Measurements from ENCODE around the gene TSPOAP1.

TSPOAP1 gene, protein sequence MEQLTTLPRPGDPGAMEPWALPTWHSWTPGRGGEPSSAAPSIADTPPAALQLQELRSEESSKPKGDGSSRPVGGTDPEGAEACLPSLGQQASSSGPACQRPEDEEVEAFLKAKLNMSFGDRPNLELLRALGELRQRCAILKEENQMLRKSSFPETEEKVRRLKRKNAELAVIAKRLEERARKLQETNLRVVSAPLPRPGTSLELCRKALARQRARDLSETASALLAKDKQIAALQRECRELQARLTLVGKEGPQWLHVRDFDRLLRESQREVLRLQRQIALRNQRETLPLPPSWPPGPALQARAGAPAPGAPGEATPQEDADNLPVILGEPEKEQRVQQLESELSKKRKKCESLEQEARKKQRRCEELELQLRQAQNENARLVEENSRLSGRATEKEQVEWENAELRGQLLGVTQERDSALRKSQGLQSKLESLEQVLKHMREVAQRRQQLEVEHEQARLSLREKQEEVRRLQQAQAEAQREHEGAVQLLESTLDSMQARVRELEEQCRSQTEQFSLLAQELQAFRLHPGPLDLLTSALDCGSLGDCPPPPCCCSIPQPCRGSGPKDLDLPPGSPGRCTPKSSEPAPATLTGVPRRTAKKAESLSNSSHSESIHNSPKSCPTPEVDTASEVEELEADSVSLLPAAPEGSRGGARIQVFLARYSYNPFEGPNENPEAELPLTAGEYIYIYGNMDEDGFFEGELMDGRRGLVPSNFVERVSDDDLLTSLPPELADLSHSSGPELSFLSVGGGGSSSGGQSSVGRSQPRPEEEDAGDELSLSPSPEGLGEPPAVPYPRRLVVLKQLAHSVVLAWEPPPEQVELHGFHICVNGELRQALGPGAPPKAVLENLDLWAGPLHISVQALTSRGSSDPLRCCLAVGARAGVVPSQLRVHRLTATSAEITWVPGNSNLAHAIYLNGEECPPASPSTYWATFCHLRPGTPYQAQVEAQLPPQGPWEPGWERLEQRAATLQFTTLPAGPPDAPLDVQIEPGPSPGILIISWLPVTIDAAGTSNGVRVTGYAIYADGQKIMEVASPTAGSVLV (N-terminal part only)

DNA sequence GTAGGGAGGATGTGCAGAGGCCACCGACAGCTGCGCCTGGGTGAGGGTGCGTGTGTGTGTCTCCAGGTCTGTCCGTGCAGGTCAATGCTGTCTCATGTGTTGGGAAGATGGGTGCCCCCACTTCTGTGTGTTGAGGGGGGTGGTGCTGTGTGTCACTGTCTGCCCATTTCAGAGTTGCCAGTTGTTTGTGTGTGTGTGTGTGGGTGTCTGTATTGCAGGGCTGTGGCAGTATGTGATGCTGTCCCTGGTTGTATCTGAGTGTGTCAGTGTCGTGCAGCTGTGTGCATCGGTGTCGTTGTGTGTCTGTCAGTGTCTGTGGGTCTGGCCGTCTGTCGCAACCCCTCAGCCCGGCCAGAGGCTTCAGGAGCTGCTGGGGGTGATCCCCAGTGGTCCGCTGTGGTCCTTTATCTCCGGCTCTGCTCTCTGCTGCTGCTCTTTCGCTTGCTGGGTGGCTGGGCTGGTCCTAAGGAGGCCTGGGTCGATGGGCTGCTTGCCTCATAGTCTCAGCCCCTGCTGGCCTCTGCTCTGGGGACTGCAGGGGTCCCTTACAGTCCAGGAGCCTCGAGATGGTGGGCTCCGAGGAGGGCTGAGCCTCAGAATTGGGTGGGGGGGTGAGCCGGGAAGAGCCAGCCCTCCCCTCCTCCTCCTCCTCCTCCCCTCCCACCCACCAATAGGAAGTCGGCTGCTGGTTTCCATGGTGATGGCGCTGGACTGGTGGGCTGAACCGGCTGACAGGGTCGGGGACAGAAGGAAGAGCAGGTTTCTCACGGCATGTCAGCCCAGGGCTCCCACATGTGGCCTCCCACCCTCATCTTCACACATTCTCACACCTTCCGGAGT lies at the start of gene TSPOAP1:
Gene TSPOAP1 (minus strand): TSS at position 601 of the 840 bp plus-strand sequence. CDS start 875 bp downstream, outside the sequence.
- peak; percentile 81 for DNase-seq (ENCODE audit: low spot score)

DNA sequence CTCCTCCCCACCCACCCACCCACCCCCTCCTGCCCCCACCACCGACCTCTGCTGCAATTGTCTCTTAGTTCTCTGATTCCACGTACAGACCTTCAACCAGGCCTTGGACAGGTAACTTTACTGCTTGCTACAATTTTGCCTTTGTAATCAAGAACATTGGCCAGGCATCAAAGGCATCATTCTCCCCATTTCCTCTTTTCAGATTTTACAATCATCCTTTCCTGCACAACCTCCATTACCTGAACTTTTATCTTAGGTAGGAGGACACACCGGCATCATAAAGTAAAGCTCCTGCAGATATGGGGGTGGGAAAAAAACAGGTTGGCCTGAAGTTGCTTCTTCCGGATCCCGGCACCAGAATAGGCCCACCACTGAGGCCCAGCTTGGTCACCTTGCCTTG lies 49.1 kb upstream of the TSPOAP1 start:
- DNase-seq (ENCODE audit: low spot score), result no peak

DNA sequence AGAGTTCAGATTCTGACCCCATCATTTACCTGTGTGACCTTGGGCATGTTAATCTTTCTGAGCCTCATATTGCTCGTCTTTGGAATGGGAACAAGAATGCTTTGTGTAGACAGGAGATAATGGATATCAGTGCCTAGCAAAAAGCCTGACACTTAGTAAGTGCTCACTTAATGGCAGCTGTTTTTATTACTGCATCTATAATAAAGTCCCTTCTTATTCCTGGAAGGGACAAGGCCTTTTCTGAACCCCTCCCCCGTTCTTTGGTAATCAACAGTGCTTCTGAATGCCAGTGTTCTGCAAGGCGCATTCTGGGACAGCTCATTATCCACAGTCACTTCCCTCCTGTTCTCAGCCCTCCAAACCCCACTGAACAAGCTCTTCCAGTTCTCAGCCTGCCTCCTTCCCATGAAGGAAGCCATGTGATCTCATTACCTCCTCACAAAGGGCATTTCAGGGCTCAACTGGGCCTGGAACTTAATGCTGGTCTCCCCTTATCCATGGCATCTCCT lies 48.6 kb upstream of the TSPOAP1 start:
- DNase-seq (ENCODE audit: low spot score), result no peak

DNA sequence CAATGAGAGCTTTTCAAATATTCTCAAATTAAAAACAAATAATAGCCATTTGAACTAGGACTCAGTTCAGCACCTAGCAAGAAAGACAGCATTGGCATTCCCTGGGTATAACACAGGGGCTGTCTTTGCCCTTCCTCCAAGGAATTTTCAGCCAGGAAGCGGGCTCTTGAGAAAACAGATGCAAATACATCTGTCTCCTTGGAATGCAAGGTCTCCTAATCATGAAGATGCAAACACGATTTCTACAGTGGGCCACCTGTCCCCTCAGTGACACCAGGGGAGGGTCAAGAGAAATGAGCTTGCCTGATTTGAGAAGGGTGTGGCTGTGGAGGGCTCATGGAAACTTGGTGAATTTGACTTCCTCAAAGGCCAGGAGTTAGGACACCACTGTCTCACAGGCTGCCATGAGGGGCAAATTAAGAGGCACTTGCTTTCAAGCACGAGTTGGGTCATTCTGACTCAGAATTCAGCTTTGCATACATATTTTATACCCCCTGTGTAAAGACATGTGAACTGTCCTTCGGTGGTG lies 47.9 kb upstream of the TSPOAP1 start:
- no peak for DNase-seq (ENCODE audit: low spot score)

DNA sequence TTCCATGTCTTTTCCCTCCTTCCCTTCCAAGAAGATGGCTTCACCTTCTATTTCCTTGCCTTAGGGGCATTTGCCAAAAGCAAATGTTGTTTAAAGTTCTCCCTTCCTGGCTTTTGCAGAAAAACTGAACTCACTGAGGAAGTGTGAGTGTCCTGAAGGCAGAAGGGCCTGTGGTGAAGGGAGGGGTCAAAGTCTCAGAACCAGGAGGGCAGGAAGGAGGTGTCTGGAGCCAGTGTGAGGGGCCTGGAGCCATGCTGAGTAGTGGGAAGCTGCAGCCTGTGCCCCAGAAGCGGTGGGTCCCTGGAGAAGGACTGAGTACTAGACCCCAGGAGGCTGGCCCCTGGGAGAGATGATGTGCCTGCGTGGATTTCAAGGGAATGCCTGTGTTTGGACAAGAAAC lies 47.2 kb upstream of the TSPOAP1 start:
- no peak for DNase-seq (ENCODE audit: low spot score)

DNA sequence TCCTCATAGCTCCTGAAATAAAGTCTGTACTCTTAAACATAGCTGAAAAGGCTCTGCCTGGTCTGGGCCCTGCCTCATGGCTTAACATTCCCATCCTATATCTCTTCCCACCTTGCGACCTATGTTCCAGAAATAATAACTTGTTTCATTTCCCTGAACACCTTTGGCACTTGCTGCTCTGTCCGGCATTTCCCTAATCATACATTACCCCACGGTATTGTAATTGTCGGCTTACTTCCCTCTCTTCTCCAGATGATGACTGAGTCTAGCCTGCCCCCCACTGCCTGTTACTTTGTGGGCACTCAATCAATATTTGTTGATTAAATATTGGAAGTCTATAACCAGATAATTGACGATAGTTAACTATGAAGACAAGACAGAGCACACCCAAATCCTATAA lies 46.7 kb upstream of the TSPOAP1 start:
- DNase-seq (ENCODE audit: low spot score), result no peak

DNA sequence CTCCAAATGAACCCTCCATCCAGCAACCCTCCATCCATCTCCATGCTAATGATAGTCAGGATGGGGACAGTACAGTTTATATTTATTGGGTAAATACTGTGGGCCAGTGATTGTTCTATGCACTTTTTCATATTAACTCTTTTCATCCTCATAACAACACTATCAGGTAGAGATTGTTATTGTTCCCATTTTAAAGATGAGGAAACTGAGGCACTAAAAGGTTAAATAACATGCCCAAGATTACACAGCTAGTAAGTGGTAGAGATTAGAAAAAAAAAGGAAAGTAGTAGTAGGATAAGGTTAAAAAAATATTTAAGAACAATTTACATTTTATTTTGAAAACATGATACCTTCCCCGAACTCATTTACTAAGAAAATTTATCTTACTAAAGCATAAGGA lies 45.3 kb upstream of the TSPOAP1 start:
- no peak for DNase-seq (ENCODE audit: low spot score)

DNA sequence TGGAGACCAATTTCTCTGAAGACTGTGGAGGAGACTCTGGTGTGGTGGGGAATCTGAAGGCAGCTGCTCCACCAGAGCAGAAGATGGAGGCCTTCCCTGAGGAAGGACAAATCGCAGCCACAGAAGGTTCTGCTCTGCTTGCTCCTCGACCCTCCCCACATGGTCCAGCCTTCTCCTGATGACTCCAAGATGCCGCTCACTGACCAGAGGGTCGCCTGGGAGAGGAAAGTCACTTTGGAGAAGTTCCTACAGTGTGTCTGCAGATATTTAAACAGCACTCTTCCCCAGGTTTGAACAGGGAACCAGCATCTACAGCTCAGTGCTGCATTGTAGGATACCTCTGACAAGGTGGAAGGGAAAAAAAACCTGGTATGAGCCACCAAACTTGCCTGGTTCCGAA lies 44.4 kb upstream of the TSPOAP1 start:
- DNase-seq (ENCODE audit: low spot score), result no peak

DNA sequence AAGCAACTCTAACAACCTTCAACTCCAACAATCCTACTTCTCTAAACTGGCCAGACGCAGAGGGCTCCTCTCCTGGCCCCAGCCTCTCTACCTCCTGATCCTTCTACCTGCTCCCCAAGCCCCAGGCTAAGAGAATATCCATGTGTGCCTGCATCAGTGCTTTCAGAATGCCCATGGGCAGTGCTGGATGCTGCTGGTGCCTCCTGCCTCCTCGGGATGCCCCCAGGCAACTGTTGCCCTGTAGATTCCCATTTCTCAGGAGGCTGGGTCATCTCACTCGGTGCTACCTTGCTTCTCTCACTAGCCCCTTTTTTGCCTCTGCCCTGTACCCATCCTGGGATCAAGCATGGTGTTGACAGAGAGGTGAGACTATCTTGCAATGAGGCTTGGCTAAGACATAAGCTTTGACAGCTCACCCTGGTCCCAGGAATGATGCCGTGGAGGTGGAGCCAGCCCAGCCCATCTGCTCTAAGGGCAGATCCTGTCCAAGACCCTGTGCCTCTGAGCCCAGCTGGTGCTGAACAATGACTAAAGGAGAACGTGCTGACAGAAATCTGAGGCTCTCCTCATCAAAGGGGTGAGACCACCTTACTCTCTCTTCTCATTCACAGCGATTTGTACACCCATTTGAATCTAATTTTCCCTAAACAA lies 42.8 kb upstream of the TSPOAP1 start:
- DNase-seq (ENCODE audit: low spot score), result no peak

DNA sequence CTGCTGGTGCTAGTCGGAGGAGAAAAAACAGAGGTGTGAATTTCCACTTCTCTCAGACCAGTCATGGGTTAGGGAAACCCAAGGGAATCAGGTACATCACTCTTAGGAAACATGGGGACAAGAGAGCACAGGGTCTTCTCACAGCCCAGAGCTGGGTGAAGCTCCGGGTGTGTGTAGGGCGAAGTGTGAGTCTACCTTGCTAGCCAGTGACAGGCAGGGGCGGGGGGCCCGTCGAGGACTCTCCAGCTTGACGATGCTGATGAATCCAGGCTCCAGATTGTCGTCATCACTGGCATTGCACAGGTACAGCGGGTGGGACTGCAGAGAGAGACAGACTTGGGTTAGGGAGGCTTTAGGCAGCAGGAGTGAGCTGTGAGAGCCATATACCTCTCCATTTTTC lies 42.1 kb upstream of the TSPOAP1 start:
- DNase-seq (ENCODE audit: low spot score), result no peak

DNA sequence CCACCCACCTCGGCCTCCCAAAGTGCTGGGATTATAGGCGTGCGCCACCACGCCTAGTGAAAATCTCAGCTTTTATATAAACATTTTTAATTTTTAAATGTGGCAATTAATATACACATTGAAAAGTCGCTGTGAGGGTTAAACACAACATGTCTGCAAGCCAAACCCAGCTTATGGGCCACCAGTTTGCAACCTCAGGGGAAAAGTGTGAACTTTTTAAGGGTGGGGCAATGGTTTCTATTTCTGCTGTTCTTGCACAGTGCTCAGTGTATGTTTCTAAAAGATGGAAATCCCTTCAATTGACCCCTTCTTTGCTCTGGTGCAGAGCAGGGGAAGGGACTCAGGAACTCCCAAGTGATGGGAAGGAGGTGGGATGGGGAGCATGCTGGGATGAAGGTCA lies 41.7 kb upstream of the TSPOAP1 start:
- no peak for DNase-seq (ENCODE audit: low spot score)

DNA sequence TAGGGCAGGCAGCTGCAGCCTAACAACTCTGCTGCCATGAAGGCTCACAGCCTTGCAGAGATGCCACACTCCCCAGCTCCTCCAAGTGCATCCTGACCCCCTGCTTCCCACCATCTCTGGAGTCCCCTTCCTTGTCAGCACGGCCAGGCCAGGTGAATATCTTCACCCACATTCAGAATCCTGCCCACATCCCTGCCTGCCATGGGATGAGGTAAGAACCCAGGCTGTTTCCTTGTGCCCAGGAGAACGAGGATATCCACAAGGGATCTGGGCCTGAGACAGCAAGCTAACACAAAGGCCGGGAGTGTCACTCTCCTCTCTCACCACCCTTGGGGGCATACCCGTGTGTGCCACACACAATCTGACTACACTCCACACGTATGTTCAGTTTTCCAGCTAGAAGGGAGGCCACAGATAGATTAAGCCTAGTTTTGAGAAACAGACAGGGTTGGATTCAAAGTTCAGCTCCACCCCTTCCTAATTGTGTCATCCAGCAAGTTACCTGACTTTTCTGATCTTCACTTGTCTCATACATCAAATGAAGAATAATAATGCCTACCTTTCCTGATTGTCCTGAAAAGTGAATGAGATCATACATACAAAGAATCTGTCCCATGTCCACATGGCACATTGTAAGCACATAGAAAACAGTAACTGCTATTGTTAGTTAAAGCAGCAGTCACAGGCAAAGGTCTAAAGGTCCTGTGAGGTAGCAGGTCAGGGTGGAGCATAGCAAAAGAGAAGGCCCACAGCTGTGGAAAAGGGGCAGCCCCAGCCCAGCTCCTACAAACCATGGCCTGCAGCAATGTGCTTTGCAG lies 40.8 kb upstream of the TSPOAP1 start:
- no peak for DNase-seq (ENCODE audit: low spot score)

DNA sequence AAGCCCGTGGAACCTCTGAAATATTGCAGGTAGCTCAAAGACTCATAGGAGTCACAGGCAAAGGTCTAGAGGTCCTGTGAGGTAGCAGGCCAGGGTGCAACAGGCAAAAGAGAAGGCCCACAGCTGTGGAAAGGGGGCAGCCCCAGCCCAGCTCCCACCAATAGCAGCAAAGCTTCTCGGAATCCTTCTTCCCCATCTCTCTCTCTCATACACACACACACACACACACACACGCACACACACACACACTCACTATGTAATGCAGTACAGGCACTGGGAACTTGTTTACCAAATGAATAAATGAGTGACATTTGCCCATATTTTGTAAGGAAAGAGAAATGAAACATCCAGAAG lies 40.2 kb upstream of the TSPOAP1 start:
- DNase-seq (ENCODE audit: low spot score), result no peak

DNA sequence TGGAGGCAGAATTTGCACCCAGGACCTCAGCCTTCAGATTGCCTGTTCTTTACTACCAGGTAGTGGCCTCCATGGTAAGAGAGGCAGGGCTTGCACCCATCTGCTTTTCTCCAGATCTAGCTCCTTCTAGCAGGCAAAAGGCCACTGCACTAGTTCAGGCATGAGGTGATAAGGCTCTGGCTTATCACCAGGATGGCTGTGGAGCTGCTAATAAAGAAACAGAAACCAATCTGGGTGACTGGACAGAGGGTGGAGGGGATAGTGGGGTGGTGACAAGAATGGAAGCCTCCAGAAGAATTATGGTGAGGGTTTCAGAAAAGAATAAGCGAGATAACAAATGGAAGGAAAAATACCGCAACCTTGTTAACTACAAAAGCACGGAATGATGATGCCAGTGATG lies 38.9 kb upstream of the TSPOAP1 start:
- DNase-seq (ENCODE audit: low spot score), result no peak

DNA sequence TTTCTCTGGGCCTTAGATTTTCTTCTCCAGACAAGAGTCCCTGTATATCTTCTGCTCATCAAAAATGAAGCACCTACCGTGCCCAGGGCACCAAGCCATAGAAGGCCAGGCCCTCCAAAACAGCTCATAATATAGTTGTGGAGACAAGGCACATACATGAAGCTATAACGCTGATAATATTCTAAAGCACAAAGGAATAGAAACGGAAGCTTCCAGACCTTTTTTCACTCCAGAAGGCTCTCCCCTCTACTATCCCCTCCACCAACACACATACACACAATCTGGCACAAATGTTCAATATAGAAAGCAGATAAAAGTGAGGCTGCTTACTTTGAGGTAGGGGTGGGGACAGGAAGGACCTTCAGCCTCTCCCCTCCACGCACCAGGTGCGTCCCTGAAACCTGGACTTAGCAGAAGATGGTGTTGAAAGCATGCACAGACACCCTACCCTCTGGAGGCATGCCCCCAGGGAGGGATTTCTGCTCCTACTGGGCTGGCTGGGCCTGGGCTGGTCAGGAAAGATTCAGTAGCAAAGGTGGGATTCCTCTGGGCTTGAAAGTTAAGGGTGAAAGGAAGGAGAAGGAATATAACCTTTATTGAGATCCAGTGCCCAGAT lies 37.5 kb upstream of the TSPOAP1 start:
- DNase-seq (ENCODE audit: low spot score), result no peak

DNA sequence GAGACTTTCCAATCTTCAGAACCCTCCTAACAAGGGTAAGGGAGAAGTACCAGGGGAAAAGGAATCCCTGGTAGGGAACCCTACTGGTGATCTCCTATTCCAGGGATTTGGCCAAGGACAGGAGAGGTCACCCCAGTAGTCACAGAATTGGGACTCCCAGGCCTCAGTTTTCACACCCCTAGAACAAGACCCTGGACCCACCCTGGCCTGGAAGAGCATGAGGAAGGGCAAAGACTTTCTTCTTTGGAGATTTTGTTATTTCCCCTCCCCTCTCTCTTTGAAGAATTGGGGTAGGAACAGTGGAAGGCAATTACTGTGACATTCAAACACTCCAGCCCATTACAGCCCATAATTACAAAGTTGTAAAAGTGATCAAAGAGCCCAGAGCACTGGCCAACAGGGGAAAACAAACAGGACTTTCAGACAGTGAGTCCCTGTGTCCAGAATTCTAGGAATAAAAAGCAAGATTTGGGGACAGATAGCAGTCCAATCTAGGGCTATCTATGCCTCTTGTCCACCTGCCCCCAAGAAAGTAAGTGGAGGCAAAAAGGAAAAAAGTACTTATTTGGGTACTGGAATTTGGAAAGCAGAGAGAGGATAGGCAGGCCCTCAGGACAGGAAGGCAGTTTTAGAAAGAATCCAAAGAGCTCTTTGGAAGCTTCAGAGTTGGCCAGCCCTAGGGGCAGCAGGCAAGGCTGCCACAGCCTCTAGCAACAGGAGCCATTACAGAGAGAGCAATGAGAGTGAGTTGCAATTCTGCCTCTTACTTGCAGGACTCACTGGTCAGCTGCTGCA lies 36.8 kb upstream of the TSPOAP1 start:
- no peak for DNase-seq (ENCODE audit: low spot score)

DNA sequence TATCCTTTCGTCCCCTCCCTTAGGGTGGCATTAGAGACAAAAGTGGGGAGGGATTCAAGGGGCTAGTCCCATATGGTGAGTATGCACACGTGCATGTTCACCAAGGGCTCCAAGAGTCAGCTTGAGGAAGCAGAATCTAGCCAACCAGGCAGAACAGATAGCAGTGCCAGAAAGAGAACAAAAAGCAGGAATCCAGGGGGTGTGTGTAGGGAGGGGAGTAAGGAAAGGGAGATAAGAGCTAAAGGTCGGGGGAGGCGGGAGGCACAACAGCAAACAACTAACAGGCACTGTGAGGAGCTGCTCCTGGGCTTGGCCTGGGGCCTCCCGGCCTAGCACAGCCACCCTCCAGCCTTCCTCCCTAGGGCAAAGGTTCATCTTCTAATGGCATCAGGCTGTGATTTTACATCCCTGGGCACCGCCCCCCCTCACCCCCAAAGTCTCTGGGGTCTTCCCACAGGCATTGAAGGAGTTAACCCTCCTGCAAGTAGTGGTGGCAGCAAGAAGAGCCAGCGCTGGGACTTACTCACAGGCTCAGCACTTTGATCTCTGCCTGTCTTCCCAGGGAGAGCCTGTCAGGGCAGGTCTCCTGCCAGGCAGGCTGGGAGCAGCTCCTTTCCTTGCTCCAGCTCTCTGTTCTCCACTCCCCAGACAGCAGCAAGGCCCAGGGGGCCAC lies 35.8 kb upstream of the TSPOAP1 start:
- no peak for DNase-seq (ENCODE audit: low spot score)

DNA sequence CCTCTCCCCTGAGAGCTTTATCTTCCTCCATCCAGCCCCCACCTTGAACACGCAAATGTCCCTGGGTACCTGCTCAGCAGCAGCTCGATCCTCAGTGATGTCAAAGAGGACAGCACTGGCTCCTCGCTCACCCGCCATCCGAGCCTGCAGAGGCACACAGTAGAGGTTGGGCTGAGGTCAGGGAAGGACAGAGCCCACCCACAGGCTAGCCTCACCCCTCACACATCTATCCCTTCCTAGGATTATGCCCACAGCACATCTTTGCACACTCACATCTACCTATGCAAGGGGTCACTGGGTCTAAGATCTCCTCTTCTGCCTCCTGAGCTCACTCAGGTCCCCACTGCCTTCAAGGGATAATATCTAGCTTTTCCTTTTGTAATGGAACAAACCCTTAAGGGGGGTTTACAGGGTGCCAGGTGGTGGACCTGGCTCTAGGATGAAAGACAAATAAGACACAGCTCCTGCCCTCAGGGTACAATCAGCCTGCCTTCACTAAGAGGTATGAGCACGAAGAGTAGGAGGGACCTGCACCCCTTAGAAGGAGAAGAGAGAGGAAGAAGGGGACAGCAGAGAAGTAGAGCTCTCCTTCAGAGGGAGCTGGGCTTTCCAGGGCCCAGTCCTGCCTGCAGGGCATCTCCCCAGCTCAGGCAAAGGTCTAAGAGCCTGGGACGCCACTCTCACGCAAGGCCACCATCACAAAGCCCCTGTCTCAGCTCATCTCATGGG lies 35.0 kb upstream of the TSPOAP1 start:
- DNase-seq (ENCODE audit: low spot score), result no peak

Data from CD4-positive, alpha-beta T cell treated with Interleukin-6 at 100 ng/mL for 8 hours (primary cell).